Neutrophil (primary cell): ENCODE measurements around the gene FAT1.
"Not testable (repeated sequence)": the region's sequence is repeated elsewhere in the genome, so short reads cannot be mapped to it uniquely, and the experiment has no call there.

Experiments
- H3K27ac ChIP-seq: fragments of 200-600 bp; sonication (generic); 2 replicates; pipeline ENCODE4 v1.5.1; 2016; ENCODE audit warnings: mild to moderate bottlenecking, moderate library complexity
- H3K27me3 ChIP-seq: fragments of 200-600 bp; sonication (generic); 2 replicates; pipeline ENCODE4 v1.6.0; 2016; ENCODE audit warnings: mild to moderate bottlenecking
- H3K36me3 ChIP-seq: fragments of 200-600 bp; sonication (generic); 2 replicates; pipeline ENCODE4 v1.5.1; 2017
- H3K4me1 ChIP-seq, 2 experiments: fragments of 200-600 bp in 1 of 2; sonication (generic) in 1 of 2; 1 replicate in 1 of 2; 2 replicates in 1 of 2; pipeline versions ENCODE4 v1.5.1 to v1.6.1; 2013 to 2016; ENCODE audit warnings: low read depth in 1 of 2, low read length in 1 of 2, mild to moderate bottlenecking in 1 of 2, moderate library complexity in 1 of 2; ENCODE audit not compliant: control insufficient read depth in 1 of 2, insufficient read depth in 1 of 2
- H3K4me3 ChIP-seq, 2 experiments: fragments of 200-600 bp in 1 of 2; sonication (generic) in 1 of 2; 1 replicate in 1 of 2; 2 replicates in 1 of 2; pipeline ENCODE4 v1.5.1; 2013 to 2016; ENCODE audit warnings: low read depth in 1 of 2, low read length in 1 of 2, mild to moderate bottlenecking in 1 of 2, moderate library complexity in 1 of 2
- H3K9me3 ChIP-seq: fragments of 200-600 bp; sonication (generic); 2 replicates; pipeline ENCODE4 v1.5.1; 2016
- CTCF ChIP-seq: fragments of 200-600 bp; sonication (generic); IDR thresholded peaks from 2 replicates; pipeline ENCODE4 v1.5.1; 2016; ENCODE audit warnings: antibody characterized with exemption

FAT1 gene

GRCh38 chr4:186762361-186762760 is 38.7 kb upstream of the FAT1 start:
- no peak for TF ChIP-seq CTCF
- no peak overlapping the region for H3K4me3 ChIP-seq
- no peaks in the 10 kb centered on the region for H3K9me3 ChIP-seq

GRCh38 chr4:186761956-186762355 is 38.3 kb upstream of the FAT1 start:
- not testable (repeated sequence) for H3K27me3 ChIP-seq, H3K27ac ChIP-seq, H3K9me3 ChIP-seq, H3K36me3 ChIP-seq, H3K4me3 ChIP-seq, H3K4me1 ChIP-seq

More at GRCh38 chr4:186762361-186762760, 38.7 kb upstream of the FAT1 start:
- H3K27me3 ChIP-seq, result no peaks in the 10 kb centered on the region
- no peaks in the 10 kb centered on the region for H3K36me3 ChIP-seq
- no peak overlapping the region for H3K27ac ChIP-seq
- no peaks in the 10 kb centered on the region for H3K4me1 ChIP-seq

GRCh38 chr4:186761393-186761792 is 37.7 kb upstream of the FAT1 start:
- Histone ChIP-seq H3K27me3 (no peaks in the 10 kb centered on the region), H3K4me1 (no peaks in the 10 kb centered on the region), H3K27ac (no peak overlapping the region), H3K4me3 (no peak overlapping the region), H3K9me3 (no peaks in the 10 kb centered on the region), H3K36me3 (no peaks in the 10 kb centered on the region)
- no peak for TF ChIP-seq CTCF

- Histone ChIP-seq H3K27ac (no peak overlapping the region), H3K4me1 (no peaks in the 10 kb centered on the region), H3K9me3 (no peaks in the 10 kb centered on the region), H3K27me3 (no peaks in the 10 kb centered on the region), H3K4me3 (no peak overlapping the region), H3K36me3 (no peaks in the 10 kb centered on the region)
- no peak for TF ChIP-seq CTCF
Measured at GRCh38 chr4:186760576-186760975, 36.9 kb upstream of the FAT1 start.

GRCh38 chr4:186759990-186760389 is 36.3 kb upstream of the FAT1 start:
- H3K36me3 ChIP-seq, result no peaks in the 10 kb centered on the region
- no peak for TF ChIP-seq CTCF

GRCh38 chr4:186758929-186759682 is 35.5 kb upstream of the FAT1 start:
- no peak for TF ChIP-seq CTCF
- no peaks in the 10 kb centered on the region for H3K9me3 ChIP-seq
- no peaks in the 10 kb centered on the region for H3K4me1 ChIP-seq
- no peaks in the 10 kb centered on the region for H3K27me3 ChIP-seq
- H3K4me3 ChIP-seq, result no peak overlapping the region
- no peaks in the 10 kb centered on the region for H3K36me3 ChIP-seq
- no peak overlapping the region for H3K27ac ChIP-seq

More at GRCh38 chr4:186759990-186760389, 36.3 kb upstream of the FAT1 start:
- H3K4me1 ChIP-seq, result no peaks in the 10 kb centered on the region
- no peaks in the 10 kb centered on the region for H3K27me3 ChIP-seq
- H3K4me3 ChIP-seq, result no peak overlapping the region
- no peaks in the 10 kb centered on the region for H3K9me3 ChIP-seq
- no peak overlapping the region for H3K27ac ChIP-seq
